Ovary (tissue), 9 donors: ENCODE results near the gene USF2. TPM values are rescaled to one million over a fixed set of nuclear protein-coding genes. Genes with fewer than 3 reads are reported as not detected.

Source experiments
- DNase-seq, 5 donors: peaks; one replicate each; pipeline ENCODE4 v3.0.0-alpha.2; 2019 to 2020
- H3K27ac ChIP-seq, 2 donors: fragments of 200-600 bp; one replicate each; pipeline versions ENCODE4 v1.5.1 to v1.8.0; 2019 to 2022
- H3K27me3 ChIP-seq: fragments of 200-600 bp; one replicate; pipeline ENCODE4 v1.8.0; 2022
- H3K36me3 ChIP-seq: fragments of 200-600 bp; sonication (generic); one replicate; pipeline ENCODE4 v1.5.1; 2019
- H3K4me1 ChIP-seq: one replicate; pipeline ENCODE4 v1.8.1; 2013; ENCODE audit warnings: mild to moderate bottlenecking, moderate library complexity; ENCODE audit not compliant: insufficient read depth
- H3K4me3 ChIP-seq: fragments of 200-600 bp; sonication (generic); one replicate; pipeline ENCODE4 v1.5.1; 2017
- H3K9me3 ChIP-seq, 2 donors: fragments of 200-600 bp in 1 of 2; sonication (generic) in 1 of 2; one replicate each; pipeline versions ENCODE4 v1.5.1 to v1.8.1; 2013 to 2019; ENCODE audit warnings: mild to moderate bottlenecking in 1 of 2, moderate library complexity in 1 of 2
- EP300 ChIP-seq: sonication (generic); formaldehyde crosslinking; IDR thresholded peaks from one replicate; pipeline ENCODE4 v1.6.1; 2017; ENCODE audit warnings: antibody characterized with exemption
- POLR2A ChIP-seq: fragments of 450-650 bp; IDR thresholded peaks from one replicate; pipeline ENCODE4 v1.6.1; 2017; ENCODE audit warnings: antibody characterized with exemption, mild to moderate bottlenecking, moderate library complexity
- WGBS, 3 donors: extraction: QIAGEN DNeasy Blood & Tissue Kit in 1 of 3; methylation state at CpG; one replicate each; pipeline versions ENCODE4 v1.1.5 to v1.1.7; 2013 to 2017; 5-methylcytosine and 5-hydroxymethylcytosine counted together
- intact Hi-C, 4 donors: fragments of 100-400 bp; cut with DNase I; formaldehyde crosslinking; loops; one replicate each; pipeline versions ENCODE4 v1.11.0 to v1.15.1; 2022 to 2023
- polyA plus RNA-seq, 2 donors: library from polyadenylated mRNA; stranded (reverse); fragments of 200-250 nt in 1 of 2; fragments of 350-450 nt in 1 of 2; fragmentation: Illumina TruSeq in 1 of 2; extraction: RNeasy Lipid Tissue Mini Kit (QIAGEN cat#74804) in 1 of 2; gene quantifications; one replicate each; pipeline ENCODE4 v1.2.3, GENCODE V29; 2013 to 2014
- total RNA-seq, 7 donors: library from RNA; depleted of rRNA in 2 of 7; stranded (reverse); fragments of >200 nt in 2 of 7; fragmentation: NEBNext Ultra II Directional in 3 of 7; extraction: Animal tissue kit (Norgen Biotek cat#: 25700) in 3 of 7; gene quantifications; one replicate each; pipeline versions ENCODE4 v1.1.0 to v1.2.4, GENCODE V29; 2016 to 2023
- TF ChIP-seq, protein P1 (sequence below), 3 donors: fragments of 450-650 bp in 2 of 3; fragments of 200-600 bp in 1 of 3; IDR thresholded peaks; one replicate each; pipeline versions ENCODE4 v1.5.1 to v1.8.0; 2016 to 2022; ENCODE audit warnings: antibody characterized with exemption in 3 of 3, mild to moderate bottlenecking in 1 of 3
- donor health status: DM: no; HTN: no; CAD: no; lungs with moderate emphysema.
- donor health status: DM: no; HTN: no; CAD: no.
- donor health status: Bipolar disorder and iron deficiency.
- donor health status: DM: yes; HTN: yes; CAD: no.
- donor health status: DM: no; HTN: no; CAD: no.
- donor health status: DM: yes; HTN: yes; CAD: no.

The USF2 gene
- total and polyA plus RNA-seq, 9 donors = 105 to 218 (median 159) TPM

DNA sequence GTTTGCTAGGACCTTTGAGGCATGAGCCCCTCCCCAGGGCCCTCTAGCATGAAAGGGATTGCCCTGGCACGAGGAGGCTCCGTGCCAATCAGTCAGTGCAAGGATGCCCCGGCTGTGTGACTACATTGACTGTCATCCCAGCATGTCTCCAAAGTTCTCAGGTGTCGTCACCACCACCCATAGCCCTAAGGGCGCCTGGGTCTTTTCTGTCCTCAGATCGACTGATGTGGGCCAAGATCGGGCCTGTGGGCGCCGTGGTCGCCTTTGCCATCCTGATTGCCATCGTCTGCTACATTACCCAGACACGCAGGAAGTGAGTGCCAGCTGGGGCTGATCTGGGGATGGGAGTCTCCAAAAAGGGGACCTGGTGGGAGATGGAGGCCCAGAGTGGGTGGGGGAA, 41.6 kb downstream of the USF2 start:
- H3K27ac ChIP-seq = peak overlapping the region; percentile 75 to 91
- no peaks in the 10 kb centered on the region for H3K27me3 ChIP-seq
- WGBS, 3 donors = 41 to 51% (median 43%) methylated on average over 11 to 12 of the region's 12 CpGs
- no peaks in the 10 kb centered on the region for H3K9me3 ChIP-seq
- peak overlapping the region; percentile 36 for H3K4me3 ChIP-seq
- no peaks in the 10 kb centered on the region for H3K36me3 ChIP-seq
- H3K4me1 ChIP-seq = peaks cover 35% of the 10 kb centered on the region
- peak in 4 of 5 donors; percentile 35 to 61 (median 52) for DNase-seq
- TF ChIP-seq EP300 = no peak
- TF ChIP-seq, protein P1, sequence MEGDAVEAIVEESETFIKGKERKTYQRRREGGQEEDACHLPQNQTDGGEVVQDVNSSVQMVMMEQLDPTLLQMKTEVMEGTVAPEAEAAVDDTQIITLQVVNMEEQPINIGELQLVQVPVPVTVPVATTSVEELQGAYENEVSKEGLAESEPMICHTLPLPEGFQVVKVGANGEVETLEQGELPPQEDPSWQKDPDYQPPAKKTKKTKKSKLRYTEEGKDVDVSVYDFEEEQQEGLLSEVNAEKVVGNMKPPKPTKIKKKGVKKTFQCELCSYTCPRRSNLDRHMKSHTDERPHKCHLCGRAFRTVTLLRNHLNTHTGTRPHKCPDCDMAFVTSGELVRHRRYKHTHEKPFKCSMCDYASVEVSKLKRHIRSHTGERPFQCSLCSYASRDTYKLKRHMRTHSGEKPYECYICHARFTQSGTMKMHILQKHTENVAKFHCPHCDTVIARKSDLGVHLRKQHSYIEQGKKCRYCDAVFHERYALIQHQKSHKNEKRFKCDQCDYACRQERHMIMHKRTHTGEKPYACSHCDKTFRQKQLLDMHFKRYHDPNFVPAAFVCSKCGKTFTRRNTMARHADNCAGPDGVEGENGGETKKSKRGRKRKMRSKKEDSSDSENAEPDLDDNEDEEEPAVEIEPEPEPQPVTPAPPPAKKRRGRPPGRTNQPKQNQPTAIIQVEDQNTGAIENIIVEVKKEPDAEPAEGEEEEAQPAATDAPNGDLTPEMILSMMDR (IDR thresholded peaks at IDR 0.05) = no peak
- TF ChIP-seq POLR2A = no peak
- intact Hi-C loops = loop anchor here in 2 of 4 donors (2.0 to 5.0 kb wide), 2 partner anchors 38 to 40 kb away; no protein-coding TSS in a partner anchor

- Histone ChIP-seq H3K9me3 (no peaks in the 10 kb centered on the region), H3K4me1 (peaks cover 35% of the 10 kb centered on the region), H3K27me3 (no peaks in the 10 kb centered on the region), H3K4me3 (peak overlapping the region; percentile 36), H3K36me3 (no peaks in the 10 kb centered on the region), H3K27ac (peak overlapping the region; percentile 75 to 91)
- no peak for DNase-seq
- intact Hi-C loops = loop anchor here in 2 of 4 donors (2.0 to 5.0 kb wide), 2 partner anchors 39 to 40 kb away; no protein-coding TSS in a partner anchor
- TF ChIP-seq, protein P1 (IDR thresholded peaks at IDR 0.05) = no peak
- TF ChIP-seq EP300 (no peak), POLR2A (no peak)
- 54 to 65% (median 59%) methylated on average over 10 of the region's 10 CpGs for WGBS, 3 donors
These were observed 42.2 kb downstream of the USF2 start for GRCh38 chr19:35310811-35311465.

- TF ChIP-seq EP300 (no peak), POLR2A (no peak)
- TF ChIP-seq, protein P1 (IDR thresholded peaks at IDR 0.05) = no peak
- WGBS, 3 donors = 35 to 47% (median 42%) methylated on average over 20 to 21 of the region's 21 CpGs
These were observed 43.3 kb downstream of the USF2 start for GRCh38 chr19:35311901-35312665.

GRCh38 chr19:35313587-35313986, 44.8 kb downstream of the USF2 start:
- Histone ChIP-seq H3K27me3 (no peaks in the 10 kb centered on the region), H3K27ac (peak overlapping the region in 1 of 2 donors; percentile 91), H3K9me3 (no peaks in the 10 kb centered on the region), H3K4me3 (no peak overlapping the region), H3K4me1 (peaks cover 32% of the 10 kb centered on the region), H3K36me3 (no peaks in the 10 kb centered on the region)
- DNase-seq = peak in 1 of 5 donors; percentile 50
- intact Hi-C loops = loop anchor here in 1 of 4 donors (5.0 kb wide), 1 partner anchor 41 kb away; no protein-coding TSS in a partner anchor
- TF ChIP-seq EP300 (no peak), POLR2A (no peak)
- TF ChIP-seq, protein P1 (IDR thresholded peaks at IDR 0.05) = no peak
- 18 to 33% (median 25%) methylated on average over 7 of the region's 7 CpGs for WGBS, 3 donors

More at GRCh38 chr19:35311901-35312665, 43.3 kb downstream of the USF2 start:
- Histone ChIP-seq H3K36me3 (no peaks in the 10 kb centered on the region), H3K4me1 (peaks cover 35% of the 10 kb centered on the region), H3K4me3 (peak overlapping the region; percentile 7), H3K27me3 (no peaks in the 10 kb centered on the region), H3K27ac (peak overlapping the region; percentile 75 to 91), H3K9me3 (no peaks in the 10 kb centered on the region)
- peak in 2 of 5 donors; percentile 22 to 42 for DNase-seq
- intact Hi-C loops = loop anchor here in 2 of 4 donors (2.0 to 5.0 kb wide), 2 partner anchors 40 to 41 kb away; no protein-coding TSS in a partner anchor
